HepG2 (cell line): ENCODE results near the gene B3GNT9. TPM values are rescaled to one million over a fixed set of nuclear protein-coding genes. Genes with fewer than 3 reads are reported as not detected.

Experiments used
- BCL6 ChIP-seq: IDR thresholded peaks from 2 replicates; pipeline ENCODE4 v1.6.1; 2016; ENCODE audit warnings: missing genetic modification reagents, missing compliant biosample characterization
- CBX5 ChIP-seq: sonication (generic); formaldehyde crosslinking; IDR thresholded peaks from 2 replicates; pipeline ENCODE4 v1.4.0; 2020; ENCODE audit warnings: missing genetic modification reagents, borderline replicate concordance
- CREM ChIP-seq, 2 experiments: sonication (generic) in 1 of 2; formaldehyde crosslinking in 1 of 2; IDR thresholded peaks; 2 replicates each; pipeline versions ENCODE4 v1.4.0 to v1.6.1; 2016 to 2020; ENCODE audit warnings: antibody characterized with exemption in 1 of 2, mild to moderate bottlenecking in 1 of 2, missing genetic modification reagents in 1 of 2
- HMGXB4 ChIP-seq, 2 experiments: sonication (generic) in 1 of 2; formaldehyde crosslinking in 1 of 2; IDR thresholded peaks; 2 replicates each; pipeline versions ENCODE4 v1.4.0 to v1.6.1; 2018 to 2020; ENCODE audit warnings: missing genetic modification reagents in 2 of 2, borderline replicate concordance in 1 of 2, low read depth in 1 of 2, mild to moderate bottlenecking in 1 of 2, missing biosample characterization in 1 of 2
- KAT8 ChIP-seq: IDR thresholded peaks from 2 replicates; pipeline ENCODE4 v1.6.1; 2016; ENCODE audit warnings: missing genetic modification reagents, missing compliant biosample characterization
- RNF2 ChIP-seq: fragments of 450-650 bp; conservative IDR thresholded peaks from 2 replicates; pipeline ENCODE4 v1.6.1; 2016; ENCODE audit warnings: low read depth
- ZBTB10 ChIP-seq: sonication (generic); formaldehyde crosslinking; IDR thresholded peaks from 2 replicates; pipeline ENCODE4 v1.4.0; 2020; ENCODE audit warnings: missing genetic modification reagents, borderline replicate concordance
- ZFAT ChIP-seq: sonication (generic); formaldehyde crosslinking; conservative IDR thresholded peaks from 2 replicates; pipeline ENCODE4 v1.8.1; 2023; ENCODE audit warnings: missing genetic modification reagents, inconsistent platforms
- ZHX1 ChIP-seq: sonication (generic); formaldehyde crosslinking; IDR thresholded peaks from 2 replicates; pipeline ENCODE4 v1.8.1; 2022; ENCODE audit warnings: low read depth, mild to moderate bottlenecking, missing genetic modification reagents
- ZNF230 ChIP-seq: sonication (generic); formaldehyde crosslinking; IDR thresholded peaks from 2 replicates; pipeline ENCODE4 v1.4.0; 2020; ENCODE audit warnings: mild to moderate bottlenecking, missing genetic modification reagents
- ZNF296 ChIP-seq: sonication (generic); formaldehyde crosslinking; conservative IDR thresholded peaks from 2 replicates; pipeline ENCODE4 v1.5.0; 2020; ENCODE audit warnings: mild to moderate bottlenecking, missing genetic modification reagents
- ZNF503 ChIP-seq: sonication (generic); formaldehyde crosslinking; IDR thresholded peaks from 2 replicates; pipeline ENCODE4 v1.4.0; 2020; ENCODE audit warnings: missing genetic modification reagents
- polyA plus RNA-seq, 8 experiments: library from polyadenylated mRNA; depleted of rRNA in 3 of 8; stranded (reverse) in 7 of 8; unstranded in 1 of 8; fragments of >200 nt; fragmentation: Illumina TruSeq in 4 of 8; extraction: Trizol in 4 of 8; gene quantifications; 2 replicates each; pipeline versions ENCODE4 v1.2.1 to v1.2.3, GENCODE V29; 2011 to 2016; ENCODE audit warnings: low read depth in 4 of 8, missing spikeins in 1 of 8, mixed read lengths in 1 of 8; ENCODE audit not compliant: insufficient read depth in 1 of 8
- total RNA-seq, 5 experiments: library from RNA; depleted of rRNA; stranded (reverse); fragments of >200 nt; fragmentation: Illumina TruSeq; extraction: Trizol; gene quantifications; 2 replicates each; pipeline ENCODE4 v1.2.3, GENCODE V29; 2016; ENCODE audit warnings: low read depth in 1 of 5
- TF ChIP-seq, protein P1 (sequence below): sonication (generic); formaldehyde crosslinking; IDR thresholded peaks from 2 replicates; pipeline ENCODE4 v1.4.0; 2020; ENCODE audit warnings: missing genetic modification reagents
- TF ChIP-seq, protein P2 (sequence below): sonication (generic); formaldehyde crosslinking; conservative IDR thresholded peaks from 2 replicates; pipeline ENCODE4 v1.4.0; 2020; ENCODE audit warnings: missing genetic modification reagents

B3GNT9 gene
- total and polyA plus RNA-seq, 2 of the 13 experiments (the other 11 are each of a cell fraction or from before 2014, with no cell fraction given): 1.5 to 3.1 TPM

GRCh38 chr16:67155295-67156142, 4.7 kb upstream of the B3GNT9 start (continued):
- TF ChIP-seq ZHX1 (CRISPR knock-in tag) (peak; percentile 81; the same call in 1 of the 2 replicates), ZFAT (CRISPR knock-in tag) (no peak), KAT8 (peak; percentile 49; the same call in 1 of the 2 replicates), RNF2 (peak; percentile 74), BCL6 (CRISPR knock-in tag) (no peak; the same call in 1 of the 2 replicates), HMGXB4 (CRISPR knock-in tag; IDR thresholded peaks at IDR 0.05; ENCODE audit: borderline replicate concordance in 1 of 2, low read depth in 1 of 2) (peak; percentile 87 to 97; a peak in 3 of 4 replicates), CBX5 (CRISPR knock-in tag) (no peak; the same call in 1 of the 2 replicates), CREM (IDR thresholded peaks at IDR 0.05) (no peak), CREM (CRISPR knock-in tag; IDR thresholded peaks at IDR 0.05) (no peak), ZNF230 (CRISPR knock-in tag) (peak; percentile 70), ZNF503 (CRISPR knock-in tag) (no peak), ZBTB10 (CRISPR knock-in tag) (no peak), ZNF296 (CRISPR knock-in tag) (no peak)
- TF ChIP-seq, protein P1, sequence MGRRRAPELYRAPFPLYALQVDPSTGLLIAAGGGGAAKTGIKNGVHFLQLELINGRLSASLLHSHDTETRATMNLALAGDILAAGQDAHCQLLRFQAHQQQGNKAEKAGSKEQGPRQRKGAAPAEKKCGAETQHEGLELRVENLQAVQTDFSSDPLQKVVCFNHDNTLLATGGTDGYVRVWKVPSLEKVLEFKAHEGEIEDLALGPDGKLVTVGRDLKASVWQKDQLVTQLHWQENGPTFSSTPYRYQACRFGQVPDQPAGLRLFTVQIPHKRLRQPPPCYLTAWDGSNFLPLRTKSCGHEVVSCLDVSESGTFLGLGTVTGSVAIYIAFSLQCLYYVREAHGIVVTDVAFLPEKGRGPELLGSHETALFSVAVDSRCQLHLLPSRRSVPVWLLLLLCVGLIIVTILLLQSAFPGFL: no peak
- TF ChIP-seq, protein P2, sequence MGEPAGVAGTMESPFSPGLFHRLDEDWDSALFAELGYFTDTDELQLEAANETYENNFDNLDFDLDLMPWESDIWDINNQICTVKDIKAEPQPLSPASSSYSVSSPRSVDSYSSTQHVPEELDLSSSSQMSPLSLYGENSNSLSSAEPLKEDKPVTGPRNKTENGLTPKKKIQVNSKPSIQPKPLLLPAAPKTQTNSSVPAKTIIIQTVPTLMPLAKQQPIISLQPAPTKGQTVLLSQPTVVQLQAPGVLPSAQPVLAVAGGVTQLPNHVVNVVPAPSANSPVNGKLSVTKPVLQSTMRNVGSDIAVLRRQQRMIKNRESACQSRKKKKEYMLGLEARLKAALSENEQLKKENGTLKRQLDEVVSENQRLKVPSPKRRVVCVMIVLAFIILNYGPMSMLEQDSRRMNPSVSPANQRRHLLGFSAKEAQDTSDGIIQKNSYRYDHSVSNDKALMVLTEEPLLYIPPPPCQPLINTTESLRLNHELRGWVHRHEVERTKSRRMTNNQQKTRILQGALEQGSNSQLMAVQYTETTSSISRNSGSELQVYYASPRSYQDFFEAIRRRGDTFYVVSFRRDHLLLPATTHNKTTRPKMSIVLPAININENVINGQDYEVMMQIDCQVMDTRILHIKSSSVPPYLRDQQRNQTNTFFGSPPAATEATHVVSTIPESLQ (CRISPR knock-in tag): no peak
